Hepatocyte (in vitro differentiated cells): ENCODE measurements around the gene EHD2.

Source experiments
- CTCF ChIP-seq: fragments of 200-600 bp; sonication (generic); IDR thresholded peaks from 2 replicates; pipeline ENCODE4 v1.5.1; 2016; ENCODE audit warnings: antibody characterized with exemption, mild to moderate bottlenecking; ENCODE audit not compliant: poor library complexity
- EZH2 ChIP-seq: fragments of 200-600 bp; sonication (generic); IDR thresholded peaks from 2 replicates; pipeline ENCODE4 v1.6.1; 2016; ENCODE audit warnings: antibody characterized with exemption, mild to moderate bottlenecking, borderline replicate concordance

GRCh38 chr19:47679922-47680857, 33.0 kb upstream of the EHD2 start:
- TF ChIP-seq CTCF (no peak), EZH2 (no peak)
